Smooth muscle cell (in vitro differentiated cells): Measurements from ENCODE around the gene RCC1. TPM values are rescaled to one million over a fixed set of nuclear protein-coding genes. Genes with fewer than 3 reads are reported as not detected.
A peak's percentile ranks its signal among the peaks of the same experiment; 100 is the strongest.
"Not testable (repeated sequence)": the region's sequence is repeated elsewhere in the genome, so short reads cannot be mapped to it uniquely, and the experiment has no call there.

Source experiments
- DNase-seq: peaks from one replicate; lab custom pipeline; 2025; ENCODE audit not compliant: unreplicated experiment; lab: John Stamatoyannopoulos, UW
- H2AFZ ChIP-seq: fragments of 200-600 bp; sonication (generic); 2 replicates; pipeline ENCODE4 v1.6.0; 2016; ENCODE audit warnings: antibody characterized with exemption, low read depth, mild to moderate bottlenecking
- H3F3A ChIP-seq: fragments of 200-600 bp; sonication (generic); 2 replicates; pipeline ENCODE4 v1.6.0; 2017; ENCODE audit warnings: antibody characterized with exemption, low read depth
- H3K27ac ChIP-seq: fragments of 200-600 bp; sonication (generic); 2 replicates; pipeline ENCODE4 v1.5.1; 2016; ENCODE audit warnings: low read depth, mild to moderate bottlenecking
- H3K27me3 ChIP-seq: fragments of 200-600 bp; sonication (generic); 2 replicates; pipeline ENCODE4 v1.6.1; 2016; ENCODE audit warnings: low read depth, mild to moderate bottlenecking
- H3K36me3 ChIP-seq: fragments of 200-600 bp; sonication (generic); 2 replicates; pipeline ENCODE4 v1.5.1; 2016; ENCODE audit warnings: low read depth
- H3K4me1 ChIP-seq: fragments of 200-600 bp; sonication (generic); 2 replicates; pipeline ENCODE4 v1.5.1; 2016; ENCODE audit warnings: low read depth
- H3K4me2 ChIP-seq: fragments of 200-600 bp; sonication (generic); 2 replicates; pipeline ENCODE4 v1.6.0; 2016; ENCODE audit warnings: mild to moderate bottlenecking
- H3K4me3 ChIP-seq: fragments of 200-600 bp; sonication (generic); 2 replicates; pipeline ENCODE4 v1.5.1; 2016; ENCODE audit warnings: mild to moderate bottlenecking
- H3K79me2 ChIP-seq: fragments of 200-600 bp; sonication (generic); 2 replicates; pipeline ENCODE4 v1.6.0; 2016; ENCODE audit warnings: low read depth, mild to moderate bottlenecking
- H3K9ac ChIP-seq: fragments of 200-600 bp; sonication (generic); 2 replicates; pipeline ENCODE4 v1.6.0; 2016; ENCODE audit warnings: low read depth
- H3K9me3 ChIP-seq: fragments of 200-600 bp; sonication (generic); replicated peaks from 2 replicates; pipeline ENCODE4 v1.5.1; 2016; ENCODE audit warnings: low read depth
- H4K20me1 ChIP-seq: fragments of 200-600 bp; sonication (generic); 2 replicates; pipeline ENCODE4 v1.6.0; 2016; ENCODE audit warnings: low read depth
- CTCF ChIP-seq: fragments of 200-600 bp; sonication (generic); IDR thresholded peaks from 2 replicates; pipeline ENCODE4 v1.5.1; 2017; ENCODE audit warnings: borderline replicate concordance, mild to moderate bottlenecking, antibody characterized with exemption; ENCODE audit not compliant: insufficient read depth, poor library complexity, severe bottlenecking
- WGBS: methylation state at CpG from one replicate; pipeline ENCODE4 v1.1.7; 2016; ENCODE audit warnings: low lambda C conversion rate; 5-methylcytosine and 5-hydroxymethylcytosine counted together
- polyA plus RNA-seq: library from polyadenylated mRNA; unstranded; fragments of >200 nt; fragmentation: Nextera tagmentation; extraction: Ambion mirVana; gene quantifications from 2 replicates; pipeline ENCODE4 v1.2.1, GENCODE V29; 2016
- small RNA-seq: library from RNA; depleted of rRNA; stranded (forward); fragments of <200 nt; gene quantifications from one replicate; pipeline ENCODE3, GENCODE V24; 2014
- total RNA-seq: library from RNA; depleted of rRNA; stranded (reverse); fragments of >200 nt; gene quantifications from 2 replicates; pipeline ENCODE4 v1.2.3, GENCODE V29; 2014

The RCC1 gene
- total and polyA plus RNA-seq, 2 experiments from 2014 or later: 8.9 to 10.5 TPM

GRCh38 chr1:28582248-28582615, 76.4 kb downstream of the RCC1 start:
- Histone ChIP-seq H3K9me3 (no peaks in the 10 kb centered on the region), H4K20me1 (peaks cover 38% of the 10 kb centered on the region), H3K4me1 (peaks cover 24% of the 10 kb centered on the region), H3K4me3 (peak overlapping the region; percentile 88), H3K79me2 (peaks cover 25% of the 10 kb centered on the region), H3K9ac (peak overlapping the region; percentile 61), H3F3A (peaks cover 34% of the 10 kb centered on the region), H3K27ac (peak overlapping the region; percentile 79), H3K4me2 (peak overlapping the region; percentile 97), H3K36me3 (peaks cover 3% of the 10 kb centered on the region), H3K27me3 (no peaks in the 10 kb centered on the region), H2AFZ (peak overlapping the region; percentile 86)
- DNase-seq: no peak
- WGBS: 8% methylated on average over 10 of the region's 10 CpGs
- TF ChIP-seq CTCF: no peak

GRCh38 chr1:28586585-28587391, 80.9 kb downstream of the RCC1 start:
- 97% methylated on average over 19 of the region's 19 CpGs for WGBS

More at GRCh38 chr1:28586585-28587391, 80.9 kb downstream of the RCC1 start:
- H3K9ac ChIP-seq, H2AFZ ChIP-seq, H3K9me3 ChIP-seq, DNase-seq, H4K20me1 ChIP-seq, H3K79me2 ChIP-seq, H3K4me2 ChIP-seq, H3K27ac ChIP-seq, H3K4me3 ChIP-seq, H3K27me3 ChIP-seq, H3K36me3 ChIP-seq: not testable (repeated sequence)
- Histone ChIP-seq H3K4me1 (peaks cover 13% of the 10 kb centered on the region), H3F3A (peaks cover 17% of the 10 kb centered on the region)

Small RNAs within 50 kb of the gene (small RNA-seq; reads per million reads assigned to genes)
- gene RNU6ATAC27P (not detected), gene SNORA16A (not detected), gene SNORA44 (not detected), gene SNORA61 (not detected), gene SNORA73A (not detected), gene SNORA73B (83.1 reads per million, percentile 98 among the genes with 10 or more reads in this experiment), gene SNORD99 (63,442 reads per million, percentile 100 among the genes with 10 or more reads in this experiment)

Other genes starting within 250 kb of the RCC1 start
- 28.8 and 30.8 TPM in 2 replicates for gene SESN2, start 246.5 kb upstream of the RCC1 start, total RNA-seq
- gene SESN2, start 246.5 kb upstream of the RCC1 start, polyA plus RNA-seq: 42.8 and 45.4 TPM in 2 replicates
- gene MED18, start 177.0 kb upstream of the RCC1 start, total RNA-seq: 11.6 and 13.2 TPM in 2 replicates
- gene MED18, start 177.0 kb upstream of the RCC1 start, polyA plus RNA-seq: 12.3 and 13.8 TPM in 2 replicates
- 14.1 and 20.2 TPM in 2 replicates for gene PHACTR4, start 136.3 kb upstream of the RCC1 start, total RNA-seq
- gene PHACTR4, start 136.3 kb upstream of the RCC1 start, polyA plus RNA-seq: 15.2 and 22.2 TPM in 2 replicates
- 12.0 and 25.1 TPM in 2 replicates for gene TRNAU1AP, start 47.0 kb downstream of the RCC1 start, total RNA-seq
- 13.8 and 26.2 TPM in 2 replicates for gene TRNAU1AP, start 47.0 kb downstream of the RCC1 start, polyA plus RNA-seq
- 4.7 and 8.6 TPM in 2 replicates for gene RAB42, start 86.2 kb downstream of the RCC1 start, total RNA-seq
- 9.0 and 9.7 TPM in 2 replicates for gene RAB42, start 86.2 kb downstream of the RCC1 start, polyA plus RNA-seq
- gene TAF12, start 137.0 kb downstream of the RCC1 start, total RNA-seq: 33.4 and 34.8 TPM in 2 replicates
- 44.9 and 47.1 TPM in 2 replicates for gene TAF12, start 137.0 kb downstream of the RCC1 start, polyA plus RNA-seq
- gene RNU11, start 142.6 kb downstream of the RCC1 start, total RNA-seq: not detected in 2 replicates
- 16.9 TPM in 1 of 2 replicates, not detected in the other for gene RNU11, start 142.6 kb downstream of the RCC1 start, polyA plus RNA-seq
- 12.3 and 16.3 TPM in 2 replicates for gene GMEB1, start 162.7 kb downstream of the RCC1 start, total RNA-seq
- gene GMEB1, start 162.7 kb downstream of the RCC1 start, polyA plus RNA-seq: 8.5 and 13.0 TPM in 2 replicates
- gene YTHDF2, start 230.9 kb downstream of the RCC1 start, total RNA-seq: 76.8 and 77.5 TPM in 2 replicates
- gene YTHDF2, start 230.9 kb downstream of the RCC1 start, polyA plus RNA-seq: 68.4 and 79.1 TPM in 2 replicates